ENCODE data around the gene PLOD3. TPM values are rescaled to one million over a fixed set of nuclear protein-coding genes. Genes with fewer than 3 reads are reported as not detected.

The PLOD3 gene
- total RNA-seq, 1 experiment from 2014 or later = 112 TPM

DNA sequence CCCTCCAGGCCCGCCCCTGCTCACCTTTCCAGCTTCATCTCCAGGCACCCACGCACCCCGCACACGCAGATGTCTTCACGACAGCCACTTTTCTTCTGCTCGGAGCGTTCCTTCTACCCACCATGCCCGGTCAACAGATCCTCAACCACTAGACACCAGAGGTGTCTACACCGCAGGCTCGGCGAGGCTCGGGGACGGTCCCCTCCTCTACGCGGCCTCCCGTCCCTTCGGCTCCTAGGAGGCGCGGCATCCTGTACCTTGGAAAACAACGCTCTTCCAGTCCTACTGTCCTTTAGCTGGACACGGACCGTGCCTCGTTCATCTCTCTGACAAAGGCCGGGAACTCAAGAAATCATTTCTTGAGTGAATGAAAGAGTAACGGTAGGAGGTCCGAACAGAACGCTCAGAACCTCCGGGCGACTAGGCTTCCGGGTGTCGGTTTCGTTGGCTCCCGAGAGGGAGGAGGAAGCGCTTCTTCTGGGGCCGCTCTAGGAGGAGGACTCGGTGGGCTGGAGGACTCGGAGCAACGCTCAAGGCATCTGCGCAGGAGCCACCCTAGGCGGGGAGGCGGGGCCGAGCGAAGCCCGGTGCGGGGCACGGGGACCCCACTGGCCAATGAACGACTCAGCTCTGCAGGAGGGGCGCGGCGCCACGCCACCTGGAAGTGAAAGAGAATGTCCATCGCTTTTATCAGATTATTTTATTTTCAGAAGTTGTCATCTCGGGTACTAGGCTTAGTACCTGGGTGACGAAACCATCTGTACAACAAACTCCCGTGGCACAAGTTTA lies 34.7 kb upstream of the PLOD3 start:
- POLR2A ChIA-PET = interaction anchor here (0.5 to 1.3 kb wide), 7 partner anchors 8 to 108 kb away, joined by 3 to 6 read pairs (median 4); partner anchors contain the start of gene ZNHIT1
- Mint-ChIP-seq H3K27me3 (ENCODE audit: insufficient read depth, unreplicated experiment) (no peaks in the 10 kb centered on the region), H3K4me1 (ENCODE audit: low read depth, unreplicated experiment) (peaks cover 6% of the 10 kb centered on the region), H3K9me3 (ENCODE audit: unreplicated experiment) (no peaks in the 10 kb centered on the region), H3K27ac (ENCODE audit: unreplicated experiment) (peak overlapping the region; percentile 92), H3K36me3 (ENCODE audit: insufficient read depth, unreplicated experiment) (peaks cover 35% of the 10 kb centered on the region), H3K4me3 (ENCODE audit: unreplicated experiment) (peak overlapping the region; percentile 88)
- TSS peak; percentile 58 for BruUV-seq (replicated peaks)
- H3K9me3 ChIP-seq = no peaks in the 10 kb centered on the region
- no peaks in the 10 kb centered on the region for H3K27me3 ChIP-seq (replicated peaks; ENCODE audit: control insufficient read depth, insufficient read depth, low read length)
- intact Hi-C loops (cut with micrococcal nuclease; ENCODE audit: unreplicated experiment) = loop anchor here (1.0 to 2.0 kb wide), 4 partner anchors 8 to 51 kb away; partner anchors contain the start of genes MOGAT3 and ZNHIT1
- peak overlapping the region; percentile 80 for H3K4me3 ChIP-seq (ENCODE audit: low read depth, low read length)
- H3K4me1 ChIP-seq = no peaks in the 10 kb centered on the region
- TF ChIP-seq, protein P1, sequence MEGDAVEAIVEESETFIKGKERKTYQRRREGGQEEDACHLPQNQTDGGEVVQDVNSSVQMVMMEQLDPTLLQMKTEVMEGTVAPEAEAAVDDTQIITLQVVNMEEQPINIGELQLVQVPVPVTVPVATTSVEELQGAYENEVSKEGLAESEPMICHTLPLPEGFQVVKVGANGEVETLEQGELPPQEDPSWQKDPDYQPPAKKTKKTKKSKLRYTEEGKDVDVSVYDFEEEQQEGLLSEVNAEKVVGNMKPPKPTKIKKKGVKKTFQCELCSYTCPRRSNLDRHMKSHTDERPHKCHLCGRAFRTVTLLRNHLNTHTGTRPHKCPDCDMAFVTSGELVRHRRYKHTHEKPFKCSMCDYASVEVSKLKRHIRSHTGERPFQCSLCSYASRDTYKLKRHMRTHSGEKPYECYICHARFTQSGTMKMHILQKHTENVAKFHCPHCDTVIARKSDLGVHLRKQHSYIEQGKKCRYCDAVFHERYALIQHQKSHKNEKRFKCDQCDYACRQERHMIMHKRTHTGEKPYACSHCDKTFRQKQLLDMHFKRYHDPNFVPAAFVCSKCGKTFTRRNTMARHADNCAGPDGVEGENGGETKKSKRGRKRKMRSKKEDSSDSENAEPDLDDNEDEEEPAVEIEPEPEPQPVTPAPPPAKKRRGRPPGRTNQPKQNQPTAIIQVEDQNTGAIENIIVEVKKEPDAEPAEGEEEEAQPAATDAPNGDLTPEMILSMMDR (IDR thresholded peaks at IDR 0.05; ENCODE audit: insufficient read depth in 1 of 2, low read depth in 1 of 2, low read length in 1 of 2, severe bottlenecking in 1 of 2, unreplicated experiment in 1 of 2) = no peak
- no peaks in the 10 kb centered on the region; the same call in 1 of the 2 replicates for H3K36me3 ChIP-seq (ENCODE audit: control insufficient read depth, insufficient read depth, low read length)
- CTCF ChIA-PET = interaction anchor here (0.5 to 2.2 kb wide), 6 partner anchors 8 to 108 kb away, joined by 3 to 14 read pairs (median 4); partner anchors contain the start of genes PLOD3 and ZNHIT1
- DNase-seq = peak; percentile 99 to 100

DNA sequence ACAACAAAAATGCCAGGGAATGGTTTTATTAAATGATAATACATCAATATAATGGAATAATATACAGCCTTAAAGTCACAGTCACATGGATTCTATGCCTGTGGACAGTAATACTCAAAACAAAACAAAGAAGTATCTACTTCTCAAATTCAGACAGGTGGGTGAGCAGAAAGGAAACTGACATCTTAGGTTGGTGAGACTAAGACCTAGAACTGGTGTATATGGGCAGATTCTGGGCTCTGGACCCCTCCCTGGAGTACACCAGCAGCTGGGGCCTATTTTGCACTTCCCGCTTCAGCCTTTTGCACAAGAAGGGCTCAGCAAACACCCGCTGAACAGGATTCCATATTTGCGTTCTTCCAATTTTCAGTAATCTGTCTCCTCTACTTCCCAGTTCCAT lies 32.9 kb upstream of the PLOD3 start:
- POLR2A ChIA-PET = no interaction called here
- CTCF ChIA-PET = no interaction called here

DNA sequence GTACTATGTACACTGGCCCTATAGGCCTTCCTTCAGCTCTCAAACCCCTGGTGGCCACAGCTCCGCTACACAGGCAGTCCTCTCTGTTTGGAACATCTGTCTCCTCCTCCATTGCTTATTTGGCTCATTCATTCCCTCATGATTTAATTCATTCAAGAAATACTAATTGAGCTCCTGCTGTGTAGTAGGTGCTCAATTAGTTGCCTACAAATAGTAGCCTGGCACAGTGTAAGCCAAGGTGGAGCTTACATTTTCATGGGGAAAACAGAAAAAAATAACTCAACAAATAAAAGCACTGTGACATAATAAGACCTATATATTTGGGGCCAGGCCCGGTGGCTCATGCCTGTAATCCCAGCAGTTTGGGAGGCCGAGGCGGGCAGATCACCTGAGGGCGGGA lies 30.9 kb upstream of the PLOD3 start:
- BruUV-seq (replicated peaks) = no TSS peak
- POLR2A ChIA-PET = no interaction called here
- H3K27me3 ChIP-seq (replicated peaks; ENCODE audit: control insufficient read depth, insufficient read depth, low read length) = no peaks in the 10 kb centered on the region
- H3K9me3 ChIP-seq = no peaks in the 10 kb centered on the region
- H3K4me1 ChIP-seq = peaks cover 10% of the 10 kb centered on the region; the same call in 1 of the 2 replicates
- intact Hi-C loops (cut with micrococcal nuclease; ENCODE audit: unreplicated experiment) = no loop called here
- CTCF ChIA-PET = interaction anchor here (0.7 to 1.5 kb wide), 2 partner anchors 35 to 104 kb away, joined by 4 to 6 read pairs; no protein-coding TSS in a partner anchor
- TF ChIP-seq, protein P1 (IDR thresholded peaks at IDR 0.05; ENCODE audit: insufficient read depth in 1 of 2, low read depth in 1 of 2, low read length in 1 of 2, severe bottlenecking in 1 of 2, unreplicated experiment in 1 of 2) = no peak
- H3K9me3 Mint-ChIP-seq (ENCODE audit: unreplicated experiment) = no peaks in the 10 kb centered on the region
- no peaks in the 10 kb centered on the region for H3K27me3 Mint-ChIP-seq (ENCODE audit: insufficient read depth, unreplicated experiment)
- H3K27ac Mint-ChIP-seq (ENCODE audit: unreplicated experiment) = no peak overlapping the region
- peaks cover 6% of the 10 kb centered on the region for H3K4me1 Mint-ChIP-seq (ENCODE audit: low read depth, unreplicated experiment)
- H3K4me3 ChIP-seq (ENCODE audit: low read depth, low read length) = no peak overlapping the region
- DNase-seq = no peak
- no peak overlapping the region for H3K4me3 Mint-ChIP-seq (ENCODE audit: unreplicated experiment)
- no peaks in the 10 kb centered on the region; the same call in 1 of the 2 replicates for H3K36me3 ChIP-seq (ENCODE audit: control insufficient read depth, insufficient read depth, low read length)
- peaks cover 53% of the 10 kb centered on the region for H3K36me3 Mint-ChIP-seq (ENCODE audit: insufficient read depth, unreplicated experiment)

More for the DNA sequence above, 32.9 kb upstream of the PLOD3 start:
- peaks cover 6% of the 10 kb centered on the region for H3K4me1 Mint-ChIP-seq (ENCODE audit: low read depth, unreplicated experiment)
- TF ChIP-seq, protein P1 (IDR thresholded peaks at IDR 0.05; ENCODE audit: insufficient read depth in 1 of 2, low read depth in 1 of 2, low read length in 1 of 2, severe bottlenecking in 1 of 2, unreplicated experiment in 1 of 2) = no peak
- DNase-seq = no peak
- no peaks in the 10 kb centered on the region for H3K9me3 ChIP-seq
- no peaks in the 10 kb centered on the region for H3K27me3 Mint-ChIP-seq (ENCODE audit: insufficient read depth, unreplicated experiment)
- no peak overlapping the region for H3K27ac Mint-ChIP-seq (ENCODE audit: unreplicated experiment)
- H3K4me1 ChIP-seq = 0 out of 2 replicates have a peak, but pooled peaks cover under 1% of the 10 kb centered on the region
- H3K4me3 ChIP-seq (ENCODE audit: low read depth, low read length) = no peak overlapping the region
- H3K27me3 ChIP-seq (replicated peaks; ENCODE audit: control insufficient read depth, insufficient read depth, low read length) = no peaks in the 10 kb centered on the region
- intact Hi-C loops (cut with micrococcal nuclease; ENCODE audit: unreplicated experiment) = no loop called here
- H3K36me3 ChIP-seq (ENCODE audit: control insufficient read depth, insufficient read depth, low read length) = no peaks in the 10 kb centered on the region; the same call in 1 of the 2 replicates
- peak overlapping the region; percentile 64 for H3K4me3 Mint-ChIP-seq (ENCODE audit: unreplicated experiment)
- BruUV-seq (replicated peaks) = no TSS peak
- H3K36me3 Mint-ChIP-seq (ENCODE audit: insufficient read depth, unreplicated experiment) = peaks cover 35% of the 10 kb centered on the region
- H3K9me3 Mint-ChIP-seq (ENCODE audit: unreplicated experiment) = no peaks in the 10 kb centered on the region

Data from Caco-2 (cell line).